Left cardiac atrium (tissue), 4 donors: Measurements from ENCODE around the gene LRRC71. TPM values are rescaled to one million over a fixed set of nuclear protein-coding genes. Genes with fewer than 3 reads are reported as not detected.

Source experiments
- ATAC-seq, 2 donors: fragments of 200-7000 bp; cut with Tn5 transposase; one replicate each; pipeline ENCODE4 v1.9.1; 2020; ENCODE audit warnings: mild to moderate bottlenecking in 2 of 2, moderate library complexity in 2 of 2
- DNase-seq: peaks from one replicate; pipeline ENCODE4 v3.0.0-alpha.2; 2020
- intact Hi-C, 2 donors: fragments of 100-400 bp; cut with DNase I; formaldehyde crosslinking; loops; one replicate each; pipeline versions ENCODE4 v1.14.1 to v1.15.1; 2022 to 2023
- total RNA-seq, 2 donors: library from RNA; stranded (reverse); fragmentation: NEBNext Ultra II Directional; extraction: Animal tissue kit (Norgen Biotek cat#: 25700); gene quantifications; one replicate each; pipeline ENCODE4 v1.2.1, GENCODE V29; 2021
- donor health status: DM: no; HTN: yes; CAD: no.
- donor health status: DM: no; HTN: yes; CAD: no; lungs with severe emphysema.
- donor health status: DM: yes; HTN: yes; CAD: no.
- donor health status: Dilated cardiomyopathy.

The LRRC71 gene
- total RNA-seq, 2 donors from 2014 or later = not detected

DNA sequence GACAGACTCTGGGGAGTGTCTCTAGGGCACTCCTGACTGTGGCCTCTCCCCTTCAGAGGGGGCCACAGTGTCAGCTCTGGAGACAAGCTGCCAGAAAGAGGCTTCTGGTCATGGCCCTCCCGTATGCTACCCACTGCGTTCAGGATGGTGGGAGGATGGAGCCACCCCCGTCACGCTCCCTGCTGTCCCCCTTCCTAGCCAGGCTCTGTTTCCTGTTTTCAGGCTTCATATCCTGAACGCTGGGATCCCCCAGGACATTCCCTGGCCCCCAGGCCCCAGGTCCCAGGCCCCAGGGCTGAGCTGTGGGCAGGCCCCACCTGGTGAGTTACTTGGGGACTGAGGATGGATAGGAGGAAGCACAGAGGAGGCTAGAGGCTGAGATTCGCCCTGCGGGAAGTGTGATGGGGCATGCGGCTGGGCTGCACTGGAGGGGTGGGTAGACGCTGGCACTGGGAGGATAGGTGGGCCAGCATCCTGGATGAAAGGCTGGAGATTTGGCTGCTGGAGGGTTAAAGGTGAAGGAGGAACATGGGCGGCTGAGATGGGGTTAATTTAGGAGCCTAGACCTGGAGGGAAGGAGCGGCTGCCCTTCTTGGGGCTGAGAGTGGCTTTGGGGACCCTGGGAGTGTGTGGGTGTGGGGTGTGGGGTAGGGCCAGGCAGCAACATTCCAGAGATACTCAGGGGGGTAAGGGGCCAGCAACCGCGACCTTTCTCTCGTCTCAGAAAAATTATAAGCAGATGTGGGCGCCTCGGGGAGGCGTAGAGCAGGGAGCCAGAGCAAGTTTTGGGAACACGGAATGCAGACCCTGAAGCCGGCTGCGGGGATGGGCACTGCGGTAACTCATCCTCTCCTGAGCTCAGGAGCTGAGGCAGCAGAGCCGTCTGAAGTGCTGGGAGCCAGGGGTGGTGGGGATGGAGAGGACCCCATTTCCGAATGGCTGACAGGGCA is 18.2 kb upstream of the LRRC71 start:
- no peak for DNase-seq
- intact Hi-C loops = no loop called here
- ATAC-seq = no peak

DNA sequence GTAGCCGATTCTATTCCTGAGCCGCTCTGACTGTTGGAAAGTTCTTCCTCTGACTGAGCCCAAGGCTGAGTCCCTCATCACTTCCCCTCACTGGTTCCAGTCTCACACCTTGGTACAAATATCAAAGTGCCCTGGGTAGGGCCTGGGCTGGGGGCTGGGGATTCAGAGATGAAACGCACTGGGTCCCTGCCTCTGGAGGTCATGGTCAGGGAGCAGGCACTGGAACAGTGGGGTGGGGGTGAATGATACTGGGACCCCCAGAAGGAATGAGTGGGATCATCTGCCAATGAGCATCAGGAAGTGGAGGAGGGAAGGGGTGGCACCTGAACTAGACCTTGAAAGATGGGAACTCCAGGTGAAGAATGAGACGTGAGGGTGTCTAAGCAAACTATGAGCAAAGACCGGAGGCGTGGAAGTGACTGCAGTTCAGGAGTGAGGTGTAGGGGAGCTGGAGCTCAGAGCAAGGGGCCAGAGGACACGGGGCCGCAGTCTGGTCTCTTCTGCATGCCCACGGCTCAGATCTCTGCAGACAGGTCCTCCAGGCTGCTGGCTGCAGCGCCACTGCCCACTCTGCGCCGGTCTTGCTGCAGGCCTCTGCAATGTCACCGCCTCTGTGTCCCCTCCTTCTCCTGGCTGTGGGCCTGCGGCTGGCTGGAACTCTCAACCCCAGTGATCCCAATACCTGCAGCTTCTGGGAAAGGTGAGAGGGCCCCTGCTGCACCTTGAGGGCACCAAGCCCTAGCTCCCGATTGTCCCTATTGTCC is 16.9 kb upstream of the LRRC71 start:
- ATAC-seq = no peak
- no peak for DNase-seq

DNA sequence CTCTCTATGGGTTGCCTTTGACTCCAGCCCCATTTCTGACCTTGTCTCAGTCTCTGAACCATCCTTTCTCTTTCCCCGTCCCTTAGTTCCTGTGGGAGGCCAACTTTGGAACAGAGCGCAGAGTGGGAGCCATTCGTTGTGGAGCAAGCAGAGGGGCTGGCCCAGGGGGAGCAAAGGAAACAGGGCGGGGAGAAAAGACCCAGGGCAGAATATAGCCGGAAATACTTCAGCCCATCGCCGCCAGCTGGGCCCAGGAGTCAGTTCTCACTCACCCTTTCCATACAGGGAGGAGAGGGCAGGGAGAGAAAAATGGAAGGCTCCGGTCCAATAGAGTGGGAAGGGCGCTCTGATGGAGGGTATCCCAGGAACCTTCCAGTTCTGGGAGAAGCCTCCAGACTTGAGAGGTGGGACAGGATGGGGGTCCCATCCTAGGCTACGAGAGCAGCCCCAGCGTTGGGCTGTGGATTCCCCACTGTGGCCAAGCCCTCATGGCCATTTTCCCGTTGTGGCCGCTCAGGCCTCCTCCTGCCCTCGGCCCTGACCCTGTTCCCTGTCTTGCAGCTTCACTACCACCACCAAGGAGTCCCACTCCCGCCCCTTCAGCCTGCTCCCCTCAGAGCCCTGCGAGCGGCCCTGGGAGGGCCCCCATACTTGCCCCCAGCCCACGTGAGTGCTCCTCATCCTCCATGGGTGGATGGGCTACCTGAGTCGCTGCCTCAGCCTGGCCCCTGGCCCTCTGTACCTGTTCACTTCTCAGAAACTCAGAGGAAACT is 16.1 kb upstream of the LRRC71 start:
- ATAC-seq (no peak), DNase-seq (no peak)
- intact Hi-C loops = no loop called here

More for the DNA sequence above, 16.9 kb upstream of the LRRC71 start:
- intact Hi-C loops = no loop called here

DNA sequence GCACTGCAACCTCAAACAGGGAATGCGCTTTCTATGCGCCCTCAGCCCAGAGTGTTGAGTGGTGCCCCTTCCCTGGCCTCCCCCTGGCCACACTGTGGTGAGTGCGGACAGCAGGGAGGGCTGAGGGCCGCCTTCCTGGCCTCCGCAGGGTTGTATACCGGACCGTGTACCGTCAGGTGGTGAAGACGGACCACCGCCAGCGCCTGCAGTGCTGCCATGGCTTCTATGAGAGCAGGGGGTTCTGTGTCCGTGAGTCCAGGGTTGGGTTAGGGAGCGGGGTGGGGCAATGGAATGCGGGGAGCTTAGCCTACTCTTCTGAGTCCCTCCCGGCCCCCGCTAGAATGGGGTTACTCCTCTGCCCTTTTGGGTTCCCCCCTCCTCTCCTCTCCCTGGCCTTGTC is 15.3 kb upstream of the LRRC71 start:
- intact Hi-C loops = no loop called here
- no peak for ATAC-seq
- no peak for DNase-seq

DNA sequence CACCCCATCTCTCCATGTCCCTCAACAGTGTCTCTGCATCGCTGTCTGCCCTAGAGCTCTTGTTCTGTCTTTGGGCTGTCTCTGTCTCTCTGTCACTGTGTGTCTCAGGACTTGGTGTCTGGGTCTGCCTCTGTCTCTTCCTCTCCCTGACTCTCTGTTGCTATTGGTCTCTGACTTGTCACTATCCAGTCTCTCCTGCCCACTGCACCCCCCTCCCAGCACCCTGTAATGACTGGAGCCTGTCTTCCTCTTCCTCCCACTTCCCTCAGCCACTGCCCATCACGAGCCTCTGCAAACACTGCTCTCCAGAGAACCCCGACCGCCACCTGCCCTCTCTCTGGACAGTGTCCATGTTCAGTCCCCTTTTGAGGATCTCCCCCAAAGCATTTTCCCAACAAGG is 14.8 kb upstream of the LRRC71 start:
- DNase-seq (no peak), ATAC-seq (no peak)
- intact Hi-C loops = no loop called here

DNA sequence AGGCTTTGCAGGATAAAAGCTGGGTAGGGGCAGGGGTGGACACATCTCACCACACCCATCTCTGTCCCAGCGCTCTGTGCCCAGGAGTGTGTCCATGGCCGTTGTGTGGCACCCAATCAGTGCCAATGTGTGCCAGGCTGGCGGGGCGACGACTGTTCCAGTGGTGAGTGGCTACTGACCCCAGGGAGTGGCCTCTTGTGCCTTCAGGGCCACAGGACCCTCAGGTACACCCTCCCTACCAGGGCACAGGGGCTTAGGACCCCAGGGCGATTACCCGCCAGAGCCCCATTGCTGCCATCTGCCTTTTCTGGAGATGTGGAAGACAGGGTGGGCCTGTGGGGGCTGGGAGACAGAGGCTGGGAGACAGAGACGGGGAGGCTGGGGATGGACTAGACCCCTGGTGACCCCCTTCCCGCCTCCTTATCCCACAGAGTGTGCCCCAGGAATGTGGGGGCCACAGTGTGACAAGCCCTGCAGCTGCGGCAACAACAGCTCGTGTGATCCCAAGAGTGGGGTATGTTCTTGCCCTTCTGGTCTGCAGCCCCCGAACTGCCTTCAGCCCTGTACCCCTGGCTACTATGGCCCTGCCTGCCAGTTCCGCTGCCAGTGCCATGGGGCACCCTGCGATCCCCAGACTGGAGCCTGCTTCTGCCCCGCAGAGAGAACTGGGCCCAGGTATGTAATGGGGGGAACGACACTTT is 14.1 kb upstream of the LRRC71 start:
- intact Hi-C loops = no loop called here
- DNase-seq = no peak
- ATAC-seq = no peak

DNA sequence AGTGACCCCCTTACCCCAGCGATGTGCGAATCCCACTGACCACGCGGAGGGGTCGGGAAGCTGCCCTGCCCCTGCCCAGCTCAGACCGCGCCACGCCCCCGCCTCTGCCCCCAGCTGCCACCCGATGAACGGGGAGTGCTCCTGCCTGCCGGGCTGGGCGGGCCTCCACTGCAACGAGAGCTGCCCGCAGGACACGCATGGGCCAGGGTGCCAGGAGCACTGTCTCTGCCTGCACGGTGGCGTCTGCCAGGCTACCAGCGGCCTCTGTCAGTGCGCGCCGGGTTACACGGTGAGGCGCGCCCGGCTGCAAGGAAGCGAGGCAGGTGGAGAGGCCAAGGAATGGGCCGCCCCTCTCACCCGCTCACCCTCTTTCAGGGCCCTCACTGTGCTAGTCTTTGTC is 11.9 kb upstream of the LRRC71 start:
- ATAC-seq (no peak), DNase-seq (no peak)
- intact Hi-C loops = no loop called here

DNA sequence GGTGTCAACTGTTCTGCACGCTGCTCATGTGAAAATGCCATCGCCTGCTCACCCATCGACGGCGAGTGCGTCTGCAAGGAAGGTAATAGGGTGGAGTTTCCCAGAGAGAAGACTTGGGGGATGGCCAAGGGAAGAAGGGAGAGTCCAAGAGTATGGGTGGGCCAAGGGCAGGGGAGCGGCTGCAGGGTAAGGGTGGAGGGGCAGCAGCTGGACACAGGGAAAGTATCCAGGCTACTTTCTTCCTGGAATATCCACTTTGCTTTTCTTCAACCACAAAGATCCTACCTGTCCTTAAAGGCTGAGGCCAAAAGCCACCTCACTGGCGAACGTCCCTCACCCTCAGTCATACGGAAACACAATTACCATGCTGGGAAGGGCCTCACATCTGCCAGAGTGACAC is 11.5 kb upstream of the LRRC71 start:
- DNase-seq (no peak), ATAC-seq (no peak)
- intact Hi-C loops = no loop called here

DNA sequence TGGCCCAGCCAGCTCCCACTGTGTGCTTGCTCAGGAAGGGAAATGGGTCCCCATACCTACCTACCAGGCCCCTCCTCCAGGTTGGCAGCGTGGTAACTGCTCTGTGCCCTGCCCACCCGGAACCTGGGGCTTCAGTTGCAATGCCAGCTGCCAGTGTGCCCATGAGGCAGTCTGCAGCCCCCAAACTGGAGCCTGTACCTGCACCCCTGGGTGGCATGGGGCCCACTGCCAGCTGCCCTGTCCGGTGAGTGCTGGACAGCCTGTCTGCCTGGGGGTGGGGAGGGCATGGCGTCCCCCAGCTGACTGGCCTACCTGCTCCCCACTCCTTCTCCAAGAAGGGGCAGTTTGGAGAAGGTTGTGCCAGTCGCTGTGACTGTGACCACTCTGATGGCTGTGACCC is 10.8 kb upstream of the LRRC71 start:
- ATAC-seq = no peak
- intact Hi-C loops = no loop called here
- DNase-seq = no peak

DNA sequence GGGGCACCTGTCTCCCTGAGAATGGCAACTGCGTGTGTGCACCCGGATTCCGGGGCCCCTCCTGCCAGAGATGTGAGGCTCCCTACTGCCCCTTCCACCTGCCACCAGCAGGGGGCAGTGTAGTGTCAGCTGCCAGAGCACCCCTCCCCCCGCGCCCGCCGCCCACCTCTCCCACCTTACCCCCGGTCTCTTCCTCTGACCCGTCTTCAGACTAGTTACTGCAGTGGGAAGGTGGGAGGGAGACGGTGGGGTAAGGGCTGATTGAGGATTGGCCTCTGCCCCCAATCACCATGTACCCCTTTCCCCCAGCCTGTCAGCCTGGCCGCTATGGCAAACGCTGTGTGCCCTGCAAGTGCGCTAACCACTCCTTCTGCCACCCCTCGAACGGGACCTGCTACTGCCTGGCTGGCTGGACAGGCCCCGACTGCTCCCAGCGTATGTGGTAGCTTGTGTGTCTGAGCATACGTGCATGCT is 10.1 kb upstream of the LRRC71 start:
- ATAC-seq = peak in 1 of 2 donors; percentile 28
- intact Hi-C loops = no loop called here
- peak; percentile 48 for DNase-seq

DNA sequence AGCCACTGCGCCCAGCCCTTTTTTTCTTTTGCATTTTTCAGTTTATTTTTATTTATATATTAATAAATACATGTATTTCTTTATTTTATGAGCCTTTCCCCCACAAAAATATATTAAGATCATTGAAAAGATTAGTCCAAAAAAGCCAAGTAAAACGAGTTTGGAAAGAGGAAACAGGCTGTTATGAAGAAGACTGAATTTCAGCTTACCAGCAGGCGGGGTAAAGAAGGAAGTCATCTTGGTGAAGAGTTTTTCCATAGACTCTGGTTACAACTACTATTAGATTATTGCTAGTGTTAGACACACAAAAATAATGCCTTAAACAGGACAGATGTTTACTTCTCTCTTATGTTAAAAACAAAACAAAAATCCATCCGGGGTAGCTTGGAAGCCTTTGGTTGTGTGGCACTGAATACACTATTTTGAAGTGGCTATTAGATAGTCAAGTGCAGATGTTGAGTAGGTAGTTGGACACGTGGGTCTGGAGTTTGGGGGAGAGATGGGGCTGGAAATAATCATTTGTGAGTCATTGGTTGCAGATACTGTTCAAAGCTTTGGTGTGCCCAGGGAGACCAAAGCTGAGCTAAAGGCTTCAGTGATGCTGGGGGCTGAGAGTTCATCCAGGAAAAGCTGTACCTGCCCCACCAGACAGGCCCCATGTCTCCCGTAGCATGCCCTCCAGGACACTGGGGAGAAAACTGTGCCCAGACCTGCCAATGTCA is 8.7 kb upstream of the LRRC71 start:
- ATAC-seq (no peak), DNase-seq (no peak)
- intact Hi-C loops = no loop called here

DNA sequence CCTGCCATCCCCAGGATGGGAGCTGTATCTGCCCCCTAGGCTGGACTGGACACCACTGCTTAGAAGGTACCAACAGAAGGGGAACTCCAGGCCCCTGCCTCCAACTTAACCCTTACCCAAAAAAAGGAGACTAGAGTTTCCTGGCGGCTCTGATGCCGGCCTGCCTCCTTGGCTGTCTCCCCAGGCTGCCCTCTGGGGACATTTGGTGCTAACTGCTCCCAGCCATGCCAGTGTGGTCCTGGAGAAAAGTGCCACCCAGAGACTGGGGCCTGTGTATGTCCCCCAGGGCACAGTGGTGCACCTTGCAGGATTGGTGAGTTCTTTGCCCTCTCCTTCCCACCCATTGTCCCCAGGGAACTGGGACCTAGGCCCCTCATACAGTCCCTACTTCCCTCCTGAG is 8.1 kb upstream of the LRRC71 start:
- ATAC-seq = no peak
- no peak for DNase-seq
- intact Hi-C loops = no loop called here

DNA sequence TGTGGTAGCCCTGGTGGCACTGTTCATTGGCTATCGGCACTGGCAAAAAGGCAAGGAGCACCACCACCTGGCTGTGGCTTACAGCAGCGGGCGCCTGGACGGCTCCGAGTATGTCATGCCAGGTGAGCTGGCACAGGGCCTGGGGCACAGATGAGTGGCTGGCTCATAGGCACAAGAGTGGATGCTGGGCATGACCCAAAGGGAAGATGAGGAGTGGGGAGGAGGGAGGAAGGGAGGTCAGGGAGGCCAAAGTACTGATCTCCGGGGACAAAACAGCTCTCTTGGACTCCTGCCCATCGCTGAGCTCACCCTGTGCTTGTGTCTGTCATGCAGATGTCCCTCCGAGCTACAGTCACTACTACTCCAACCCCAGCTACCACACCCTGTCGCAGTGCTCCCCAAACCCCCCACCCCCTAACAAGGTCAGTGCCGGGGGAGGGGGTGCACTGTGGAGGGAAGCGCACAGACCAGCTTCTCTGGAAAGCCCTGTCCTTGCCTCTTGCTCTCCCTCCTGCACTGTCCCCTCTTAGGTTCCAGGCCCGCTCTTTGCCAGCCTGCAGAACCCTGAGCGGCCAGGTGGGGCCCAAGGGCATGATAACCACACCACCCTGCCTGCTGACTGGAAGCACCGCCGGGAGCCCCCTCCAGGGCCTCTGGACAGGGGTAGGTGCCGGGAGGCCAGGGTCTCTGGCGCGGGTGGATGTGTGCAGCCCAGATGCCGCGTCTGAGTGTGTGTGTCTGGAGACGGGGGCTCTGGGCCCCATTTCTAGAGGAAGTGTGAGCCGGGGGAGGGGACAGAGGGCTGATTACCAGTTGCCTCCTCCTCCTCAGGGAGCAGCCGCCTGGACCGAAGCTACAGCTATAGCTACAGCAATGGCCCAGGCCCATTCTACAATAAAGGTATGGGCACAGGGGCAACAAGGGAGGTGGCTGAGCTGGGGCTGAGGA is 7.3 kb upstream of the LRRC71 start:
- DNase-seq (no peak), ATAC-seq (peak in 1 of 2 donors; percentile 9)
- intact Hi-C loops = no loop called here

DNA sequence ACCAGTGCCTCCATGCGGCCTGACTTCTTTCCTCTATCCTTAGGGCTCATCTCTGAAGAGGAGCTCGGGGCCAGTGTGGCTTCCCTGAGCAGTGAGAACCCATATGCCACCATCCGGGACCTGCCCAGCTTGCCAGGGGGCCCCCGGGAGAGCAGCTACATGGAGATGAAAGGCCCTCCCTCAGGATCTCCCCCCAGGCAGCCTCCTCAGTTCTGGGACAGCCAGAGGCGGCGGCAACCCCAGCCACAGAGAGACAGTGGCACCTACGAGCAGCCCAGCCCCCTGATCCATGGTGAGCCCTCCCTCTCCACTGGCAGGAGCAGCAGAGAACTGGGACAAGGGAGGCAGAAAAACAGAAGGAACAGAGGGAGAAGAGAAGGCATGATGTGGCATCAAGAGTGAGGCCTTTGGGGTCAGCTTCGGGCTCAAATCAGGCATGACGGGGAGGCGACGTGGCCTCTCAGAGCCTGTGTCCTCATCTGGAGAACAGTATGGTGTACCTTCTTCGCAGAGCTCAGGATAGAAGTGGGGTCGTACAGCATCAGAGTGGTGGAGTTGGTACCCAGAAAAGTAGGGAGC is 6.5 kb upstream of the LRRC71 start:
- no peak for DNase-seq
- intact Hi-C loops = no loop called here
- no peak for ATAC-seq

DNA sequence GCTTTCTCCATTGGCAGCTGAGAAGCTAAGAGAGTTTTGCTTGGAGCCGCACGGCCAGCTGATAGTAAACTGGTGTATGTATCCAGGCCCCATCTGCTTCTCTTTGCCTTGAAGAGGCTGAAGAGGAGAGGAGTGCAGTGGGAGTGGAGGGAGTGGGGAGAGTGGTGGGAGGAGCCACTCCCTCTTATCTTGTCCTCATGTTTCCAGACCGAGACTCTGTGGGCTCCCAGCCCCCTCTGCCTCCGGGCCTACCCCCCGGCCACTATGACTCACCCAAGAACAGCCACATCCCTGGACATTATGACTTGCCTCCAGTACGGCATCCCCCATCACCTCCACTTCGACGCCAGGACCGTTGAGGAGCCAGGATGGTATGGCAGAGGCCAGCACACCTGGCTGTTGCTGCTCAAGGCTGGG is 6.0 kb upstream of the LRRC71 start:
- DNase-seq = no peak
- intact Hi-C loops = no loop called here
- ATAC-seq = no peak

DNA sequence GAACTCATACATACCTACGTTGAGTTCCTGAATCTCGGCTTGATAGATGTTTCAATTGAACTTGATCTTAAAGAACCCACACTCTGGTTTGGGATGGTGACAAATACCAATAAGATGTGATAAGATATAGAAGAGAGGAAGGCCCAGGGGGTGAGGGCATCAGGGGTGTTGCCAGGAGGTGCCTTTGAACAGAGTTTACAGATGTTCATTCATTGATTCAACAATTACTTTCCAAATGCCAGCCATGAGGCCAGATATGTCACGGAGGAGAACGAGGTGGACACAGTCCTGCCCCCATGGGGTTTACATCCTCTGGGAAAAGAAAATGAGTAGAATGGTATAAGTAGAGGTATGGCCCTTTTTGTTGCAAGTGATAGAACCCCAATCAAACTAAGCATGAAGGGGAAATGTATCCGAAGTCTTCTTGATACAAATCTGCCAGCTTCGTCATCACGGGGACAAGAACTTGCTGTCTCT is 659 bp downstream of the LRRC71 start:
- intact Hi-C loops = loop anchor here in 1 of 2 donors (2.0 kb wide), 1 partner anchor 28 kb away; the partner anchor contains the start of gene PEAR1
- no peak for ATAC-seq
- no peak for DNase-seq
